H9 (cell line): ENCODE data around the gene FGFR1OP2. TPM values are rescaled to one million over a fixed set of nuclear protein-coding genes. Genes with fewer than 3 reads are reported as not detected.

ENCODE experiments used
- DNase-seq: peaks from one replicate; pipeline ENCODE4 v3.0.0-alpha.2; 2017
- H2AFZ ChIP-seq: one replicate; pipeline ENCODE4 v1.6.1; 2013; ENCODE audit warnings: mild to moderate bottlenecking, low read length, control low read depth, moderate library complexity
- H2AK5ac ChIP-seq: 2 replicates; pipeline ENCODE4 v1.6.1; 2013; ENCODE audit warnings: low read length, control low read depth, mixed read lengths; ENCODE audit not compliant: insufficient read length
- H2BK120ac ChIP-seq: one replicate; pipeline ENCODE4 v1.6.1; 2013; ENCODE audit warnings: low read depth, mild to moderate bottlenecking, low read length, control low read depth, inconsistent platforms; ENCODE audit not compliant: poor library complexity, severe bottlenecking
- H2BK12ac ChIP-seq: 2 replicates; pipeline ENCODE4 v1.6.1; 2013; ENCODE audit warnings: low read length, control low read depth, mixed read lengths, low read depth; ENCODE audit not compliant: insufficient read length
- H2BK15ac ChIP-seq: 2 replicates; pipeline ENCODE4 v1.6.1; 2013; ENCODE audit warnings: low read depth, low read length, control low read depth
- H2BK20ac ChIP-seq: one replicate; pipeline ENCODE4 v1.6.1; 2013; ENCODE audit warnings: low read depth, mild to moderate bottlenecking, low read length, control low read depth, inconsistent platforms; ENCODE audit not compliant: poor library complexity, severe bottlenecking
- H2BK5ac ChIP-seq: 2 replicates; pipeline ENCODE4 v1.6.1; 2013; ENCODE audit warnings: low read length, control low read depth, mixed read lengths; ENCODE audit not compliant: insufficient read length
- H3K14ac ChIP-seq: 2 replicates; pipeline ENCODE4 v1.6.1; 2013; ENCODE audit warnings: low read length, control low read depth; ENCODE audit not compliant: insufficient read depth
- H3K18ac ChIP-seq: 2 replicates; pipeline ENCODE4 v1.6.1; 2013; ENCODE audit warnings: low read depth, mild to moderate bottlenecking, mixed read lengths, low read length, control low read depth; ENCODE audit not compliant: insufficient read length
- H3K23ac ChIP-seq: 2 replicates; pipeline ENCODE4 v1.6.1; 2013; ENCODE audit warnings: low read length, control low read depth, mixed read lengths, low read depth; ENCODE audit not compliant: insufficient read length
- H3K23me2 ChIP-seq: 2 replicates; pipeline ENCODE4 v1.6.1; 2013; ENCODE audit warnings: low read depth, mild to moderate bottlenecking, mixed read lengths, low read length, control low read depth; ENCODE audit not compliant: insufficient read length, poor library complexity, severe bottlenecking
- H3K27ac ChIP-seq: 2 replicates; pipeline ENCODE4 v1.5.1; 2013; ENCODE audit warnings: low read length, control low read depth, mixed read lengths, low read depth; ENCODE audit not compliant: insufficient read length
- H3K27me3 ChIP-seq: 2 replicates; pipeline ENCODE4 v1.6.1; 2013; ENCODE audit warnings: low read length, control low read depth, inconsistent platforms; ENCODE audit not compliant: insufficient read depth
- H3K4ac ChIP-seq: 2 replicates; pipeline ENCODE4 v1.6.1; 2013; ENCODE audit warnings: low read depth, mild to moderate bottlenecking, control low read depth, inconsistent platforms, low read length, moderate library complexity
- H3K4me1 ChIP-seq: 2 replicates; pipeline ENCODE4 v1.6.1; 2013; ENCODE audit warnings: low read length, control low read depth, inconsistent platforms; ENCODE audit not compliant: insufficient read depth
- H3K4me2 ChIP-seq: 2 replicates; pipeline ENCODE4 v1.6.1; 2013; ENCODE audit warnings: low read length, control low read depth, mixed read lengths; ENCODE audit not compliant: insufficient read length, insufficient read depth
- H3K56ac ChIP-seq: 2 replicates; pipeline ENCODE4 v1.6.1; 2013; ENCODE audit warnings: low read depth, mild to moderate bottlenecking, mixed read lengths, low read length, control low read depth; ENCODE audit not compliant: insufficient read length
- H3K79me1 ChIP-seq: 2 replicates; pipeline ENCODE4 v1.6.1; 2013; ENCODE audit warnings: low read depth, mild to moderate bottlenecking, moderate library complexity, low read length, control low read depth, inconsistent platforms; ENCODE audit not compliant: insufficient read depth, poor library complexity, severe bottlenecking
- H3K79me2 ChIP-seq: 2 replicates; pipeline ENCODE4 v1.6.1; 2013; ENCODE audit warnings: low read length, control low read depth, inconsistent platforms; ENCODE audit not compliant: insufficient read depth
- H3K9ac ChIP-seq: 2 replicates; pipeline ENCODE4 v1.6.1; 2013; ENCODE audit warnings: low read length, control low read depth, mixed read lengths; ENCODE audit not compliant: insufficient read length; ENCODE audit errors: extremely low read depth
- H3K9me3 ChIP-seq: one replicate; pipeline ENCODE4 v1.6.1; 2013; ENCODE audit warnings: low read depth, low read length, inconsistent platforms; ENCODE audit not compliant: control insufficient read depth
- H3T11ph ChIP-seq: one replicate; pipeline ENCODE4 v1.6.1; 2013; ENCODE audit warnings: mild to moderate bottlenecking, low read length, control low read depth, inconsistent platforms
- H4K20me1 ChIP-seq: one replicate; pipeline ENCODE4 v1.6.1; 2013; ENCODE audit not compliant: control insufficient read depth, insufficient read length, insufficient read depth
- H4K5ac ChIP-seq: 2 replicates; pipeline ENCODE4 v1.6.1; 2013; ENCODE audit warnings: low read depth, mild to moderate bottlenecking, mixed read lengths, low read length, control low read depth; ENCODE audit not compliant: insufficient read length
- H4K8ac ChIP-seq: replicated peaks from 2 replicates; pipeline ENCODE4 v1.6.1; 2013; ENCODE audit warnings: low read length, control low read depth, mixed read lengths, low read depth; ENCODE audit not compliant: insufficient read length
- H4K91ac ChIP-seq: 2 replicates; pipeline ENCODE4 v1.6.1; 2013; ENCODE audit warnings: low read depth, mild to moderate bottlenecking, moderate library complexity, mixed read lengths, low read length, control low read depth; ENCODE audit not compliant: insufficient read length
- H3K27ac Mint-ChIP-seq, 3 experiments: 2 replicates in 2 of 3; 3 replicates in 1 of 3; pipeline ENCODE4 v1.8.0; 2020 to 2021; ENCODE audit warnings: mixed read lengths in 3 of 3, mild to moderate bottlenecking in 1 of 3, moderate library complexity in 1 of 3
- H3K27me3 Mint-ChIP-seq: 2 replicates; pipeline ENCODE4 v1.8.0; 2021; ENCODE audit warnings: low read depth, mild to moderate bottlenecking, moderate library complexity, mixed read lengths
- H3K36me3 Mint-ChIP-seq, 3 experiments: 2 replicates in 2 of 3; 3 replicates in 1 of 3; pipeline ENCODE4 v1.8.0; 2020 to 2021; ENCODE audit warnings: low read depth in 3 of 3, mixed read lengths in 3 of 3; ENCODE audit not compliant: insufficient read depth in 1 of 3
- H3K4me1 Mint-ChIP-seq, 2 experiments: 2 replicates each; pipeline ENCODE4 v1.8.0; 2020; ENCODE audit warnings: mixed read lengths in 2 of 2
- H3K4me3 Mint-ChIP-seq, 2 experiments: 2 replicates in 1 of 2; 3 replicates in 1 of 2; pipeline ENCODE4 v1.8.0; 2020 to 2021; ENCODE audit warnings: mild to moderate bottlenecking in 2 of 2, mixed read lengths in 2 of 2, moderate library complexity in 1 of 2
- H3K9me3 Mint-ChIP-seq, 2 experiments: 2 replicates in 1 of 2; 3 replicates in 1 of 2; pipeline ENCODE4 v1.8.0; 2020; ENCODE audit warnings: mild to moderate bottlenecking in 2 of 2, mixed read lengths in 2 of 2, moderate library complexity in 1 of 2
- WGBS: extraction: QIAGEN DNeasy Blood & Tissue Kit; methylation state at CpG from one replicate; pipeline ENCODE4 v1.1.7; 2013; ENCODE audit warnings: missing lambda C conversion rate, low lambda C conversion rate, mixed read lengths; ENCODE audit not compliant: insufficient read length; ENCODE audit errors: extremely low coverage; 5-methylcytosine and 5-hydroxymethylcytosine counted together
- total RNA-seq: library from RNA; stranded (reverse); gene quantifications from 2 replicates; pipeline ENCODE4 v1.2.1, GENCODE V29; 2021
- TF ChIP-seq, protein P1 (sequence below): fragments of 200-600 bp; sonication (generic); conservative IDR thresholded peaks from 3 replicates; pipeline ENCODE4 v1.8.0; 2021; ENCODE audit warnings: antibody characterized with exemption, mild to moderate bottlenecking

Gene FGFR1OP2
- total RNA-seq, 1 experiment from 2014 or later, result 30.0 TPM

DNA sequence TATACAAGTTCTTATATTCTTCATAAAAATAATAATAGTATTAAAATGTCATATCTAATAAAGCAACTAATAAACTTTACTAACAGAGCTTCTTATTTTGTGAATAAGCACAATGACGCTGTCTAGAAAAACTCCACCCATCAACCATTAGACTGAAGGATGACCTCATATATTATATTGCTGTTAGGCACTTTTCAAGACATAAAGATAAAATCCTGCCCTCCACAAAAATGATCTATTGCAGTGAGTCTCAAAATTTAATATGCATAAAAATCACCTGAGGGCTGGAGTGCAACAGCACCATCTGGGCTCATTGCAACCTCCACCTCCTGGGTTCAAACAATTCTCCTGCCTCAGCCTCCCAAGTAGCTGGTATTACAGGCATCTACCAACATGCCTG lies 55.8 kb downstream of the FGFR1OP2 start:
- Histone ChIP-seq H3K27ac (no peak overlapping the region), H3K56ac (no peak overlapping the region), H3K9ac (no peak overlapping the region), H3K79me1 (peaks cover 2% of the 10 kb centered on the region), H4K8ac (no peak overlapping the region), H3K4ac (no peak overlapping the region), H3K79me2 (no peaks in the 10 kb centered on the region), H2BK5ac (no peak overlapping the region), H3K18ac (no peak overlapping the region), H3K23me2 (no peaks in the 10 kb centered on the region), H4K20me1 (no peaks in the 10 kb centered on the region), H3K4me1 (no peaks in the 10 kb centered on the region), H4K91ac (no peak overlapping the region), H2AK5ac (no peak overlapping the region), H4K5ac (no peak overlapping the region), H2AFZ (no peak overlapping the region), H3K23ac (no peak overlapping the region), H3K9me3 (no peaks in the 10 kb centered on the region), H3T11ph (no peak overlapping the region), H2BK12ac (no peak overlapping the region), H2BK15ac (no peak overlapping the region), H3K27me3 (no peaks in the 10 kb centered on the region), H3K14ac (no peak overlapping the region), H3K4me2 (no peak overlapping the region), H2BK120ac (no peak overlapping the region), H2BK20ac (no peak overlapping the region)
- Mint-ChIP-seq H3K4me1 (no peaks in the 10 kb centered on the region), H3K9me3 (no peaks in the 10 kb centered on the region), H3K36me3 (peaks cover 3 to 51% (median 30%) of the 10 kb centered on the region in 3 experiments; a peak in 6 of 7 replicates), H3K27ac (no peak overlapping the region), H3K4me3 (no peak overlapping the region), H3K27me3 (no peaks in the 10 kb centered on the region)
- DNase-seq, result no peak
- TF ChIP-seq, protein P1, sequence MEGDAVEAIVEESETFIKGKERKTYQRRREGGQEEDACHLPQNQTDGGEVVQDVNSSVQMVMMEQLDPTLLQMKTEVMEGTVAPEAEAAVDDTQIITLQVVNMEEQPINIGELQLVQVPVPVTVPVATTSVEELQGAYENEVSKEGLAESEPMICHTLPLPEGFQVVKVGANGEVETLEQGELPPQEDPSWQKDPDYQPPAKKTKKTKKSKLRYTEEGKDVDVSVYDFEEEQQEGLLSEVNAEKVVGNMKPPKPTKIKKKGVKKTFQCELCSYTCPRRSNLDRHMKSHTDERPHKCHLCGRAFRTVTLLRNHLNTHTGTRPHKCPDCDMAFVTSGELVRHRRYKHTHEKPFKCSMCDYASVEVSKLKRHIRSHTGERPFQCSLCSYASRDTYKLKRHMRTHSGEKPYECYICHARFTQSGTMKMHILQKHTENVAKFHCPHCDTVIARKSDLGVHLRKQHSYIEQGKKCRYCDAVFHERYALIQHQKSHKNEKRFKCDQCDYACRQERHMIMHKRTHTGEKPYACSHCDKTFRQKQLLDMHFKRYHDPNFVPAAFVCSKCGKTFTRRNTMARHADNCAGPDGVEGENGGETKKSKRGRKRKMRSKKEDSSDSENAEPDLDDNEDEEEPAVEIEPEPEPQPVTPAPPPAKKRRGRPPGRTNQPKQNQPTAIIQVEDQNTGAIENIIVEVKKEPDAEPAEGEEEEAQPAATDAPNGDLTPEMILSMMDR, result no peak
- WGBS, result no CpG with 5 or more reads among the region's 1 CpG
